Cardiac muscle cell (in vitro differentiated cells and primary cell): ENCODE results near the gene PIEZO2. TPM values are rescaled to one million over a fixed set of nuclear protein-coding genes. Genes with fewer than 3 reads are reported as not detected.

ENCODE experiments used
- DNase-seq, 2 donors: peaks; one replicate each; pipeline versions ENCODE4 v3.0.0 to v3.0.0-alpha.2; 2010 to 2017; ENCODE audit warnings: low read depth in 1 of 2, low spot score in 1 of 2
- H3K27ac ChIP-seq: fragments of 200-600 bp; sonication (generic); 2 replicates; pipeline ENCODE4 v1.5.1; 2016
- H3K27me3 ChIP-seq: fragments of 200-600 bp; sonication (generic); 2 replicates; pipeline ENCODE4 v1.6.0; 2016; ENCODE audit warnings: control low read depth
- H3K36me3 ChIP-seq: fragments of 200-600 bp; sonication (generic); 2 replicates; pipeline ENCODE4 v1.5.1; 2016; ENCODE audit warnings: control low read depth
- H3K4me1 ChIP-seq: fragments of 200-600 bp; sonication (generic); 2 replicates; pipeline ENCODE4 v1.8.1; 2017; ENCODE audit warnings: low read depth, mild to moderate bottlenecking, mixed run types
- H3K4me3 ChIP-seq: fragments of 200-600 bp; sonication (generic); 2 replicates; pipeline ENCODE4 v1.5.1; 2016; ENCODE audit warnings: mild to moderate bottlenecking
- H3K9me3 ChIP-seq: fragments of 200-600 bp; sonication (generic); 2 replicates; pipeline ENCODE4 v1.5.1; 2017; ENCODE audit warnings: low read depth, mild to moderate bottlenecking, control low read depth
- polyA plus RNA-seq: library from polyadenylated mRNA; unstranded; fragments of >200 nt; fragmentation: Nextera tagmentation; extraction: Ambion mirVana; gene quantifications from 2 replicates; pipeline ENCODE4 v1.2.1, GENCODE V29; 2016
- total RNA-seq: library from RNA; depleted of rRNA; stranded (reverse); fragments of >200 nt; gene quantifications from 2 replicates; pipeline ENCODE4 v1.2.3, GENCODE V29; 2016
- TF ChIP-seq, protein P1 (sequence below): IDR thresholded peaks from 2 replicates; pipeline ENCODE4 v1.5.1; 2012; ENCODE audit warnings: low read depth, mild to moderate bottlenecking, low read length

Gene PIEZO2
- total and polyA plus RNA-seq, 2 experiments from 2014 or later, result 0.04 to 0.69 TPM

DNA sequence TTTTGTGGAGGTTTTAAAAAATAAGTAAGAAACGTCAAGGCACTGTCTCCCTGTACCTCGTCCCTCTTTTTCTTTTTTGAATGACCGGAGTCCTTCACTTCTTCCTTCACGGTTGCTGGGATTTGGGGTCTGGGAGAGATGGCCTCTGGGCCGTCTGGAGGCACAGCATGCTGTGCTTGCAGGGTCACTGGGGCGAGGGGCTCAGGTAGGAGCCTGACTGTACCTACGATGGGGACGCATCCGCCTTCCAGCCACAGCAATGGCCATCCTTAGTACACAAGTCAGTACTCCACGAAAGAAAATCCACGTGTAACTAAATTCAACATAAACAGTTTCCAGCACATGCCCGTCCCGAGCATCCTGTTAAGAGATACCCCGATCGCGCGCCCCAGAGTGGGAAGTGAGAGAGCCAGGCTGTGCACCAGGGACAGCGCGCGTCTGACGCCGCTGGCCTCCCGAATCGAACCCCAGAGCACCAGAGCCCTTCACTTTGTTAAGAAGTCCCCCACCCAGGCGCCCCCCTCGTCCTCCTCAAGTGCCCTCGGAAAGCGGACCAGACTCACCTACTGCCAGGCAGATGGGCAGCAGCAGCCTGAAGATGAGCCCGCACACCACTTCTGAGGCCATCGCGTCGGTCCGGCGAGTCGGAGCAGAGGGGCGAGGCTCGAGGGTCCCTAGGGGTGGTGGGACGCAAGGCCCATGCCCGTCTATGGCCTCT is 1.2 kb downstream of the PIEZO2 start:
- Histone ChIP-seq H3K4me1 (no peaks in the 10 kb centered on the region), H3K27me3 (peaks cover 93% of the 10 kb centered on the region), H3K4me3 (peak overlapping the region; percentile 33), H3K27ac (no peak overlapping the region), H3K36me3 (no peaks in the 10 kb centered on the region), H3K9me3 (no peaks in the 10 kb centered on the region)
- TF ChIP-seq, protein P1, sequence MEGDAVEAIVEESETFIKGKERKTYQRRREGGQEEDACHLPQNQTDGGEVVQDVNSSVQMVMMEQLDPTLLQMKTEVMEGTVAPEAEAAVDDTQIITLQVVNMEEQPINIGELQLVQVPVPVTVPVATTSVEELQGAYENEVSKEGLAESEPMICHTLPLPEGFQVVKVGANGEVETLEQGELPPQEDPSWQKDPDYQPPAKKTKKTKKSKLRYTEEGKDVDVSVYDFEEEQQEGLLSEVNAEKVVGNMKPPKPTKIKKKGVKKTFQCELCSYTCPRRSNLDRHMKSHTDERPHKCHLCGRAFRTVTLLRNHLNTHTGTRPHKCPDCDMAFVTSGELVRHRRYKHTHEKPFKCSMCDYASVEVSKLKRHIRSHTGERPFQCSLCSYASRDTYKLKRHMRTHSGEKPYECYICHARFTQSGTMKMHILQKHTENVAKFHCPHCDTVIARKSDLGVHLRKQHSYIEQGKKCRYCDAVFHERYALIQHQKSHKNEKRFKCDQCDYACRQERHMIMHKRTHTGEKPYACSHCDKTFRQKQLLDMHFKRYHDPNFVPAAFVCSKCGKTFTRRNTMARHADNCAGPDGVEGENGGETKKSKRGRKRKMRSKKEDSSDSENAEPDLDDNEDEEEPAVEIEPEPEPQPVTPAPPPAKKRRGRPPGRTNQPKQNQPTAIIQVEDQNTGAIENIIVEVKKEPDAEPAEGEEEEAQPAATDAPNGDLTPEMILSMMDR, result no peak
- DNase-seq, result peak in 1 of 2 donors; percentile 46

DNA sequence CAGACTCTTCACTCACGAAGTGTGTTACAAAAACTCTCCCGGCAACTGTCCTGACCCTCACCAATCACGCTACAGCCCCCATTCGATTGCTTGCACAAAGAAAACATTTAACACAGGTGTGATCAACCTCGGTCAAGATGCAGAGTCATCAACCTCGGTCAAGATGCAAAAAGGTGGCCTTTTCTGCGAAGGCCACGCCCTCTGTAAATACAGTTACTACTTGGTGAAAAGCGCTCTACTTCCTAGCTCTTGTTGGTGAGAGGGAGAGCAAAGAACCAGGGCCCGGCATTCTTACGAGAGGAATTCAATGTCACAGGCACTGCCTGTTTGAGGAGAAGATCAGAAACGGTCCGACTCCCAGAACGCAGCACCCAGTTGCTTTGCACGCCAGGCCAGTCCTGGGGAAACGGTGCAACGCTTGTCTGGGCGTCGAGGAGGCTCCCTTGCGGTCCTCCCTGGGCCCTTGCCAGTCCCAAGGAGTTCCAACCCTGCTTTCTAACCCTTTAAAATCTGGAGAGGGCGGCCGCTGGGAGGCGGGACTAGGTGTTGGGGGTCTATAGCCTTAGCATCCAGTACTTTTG is 1.9 kb downstream of the PIEZO2 start:
- H3K27me3 ChIP-seq, result peaks cover 88% of the 10 kb centered on the region
- H3K36me3 ChIP-seq, result no peaks in the 10 kb centered on the region

DNA sequence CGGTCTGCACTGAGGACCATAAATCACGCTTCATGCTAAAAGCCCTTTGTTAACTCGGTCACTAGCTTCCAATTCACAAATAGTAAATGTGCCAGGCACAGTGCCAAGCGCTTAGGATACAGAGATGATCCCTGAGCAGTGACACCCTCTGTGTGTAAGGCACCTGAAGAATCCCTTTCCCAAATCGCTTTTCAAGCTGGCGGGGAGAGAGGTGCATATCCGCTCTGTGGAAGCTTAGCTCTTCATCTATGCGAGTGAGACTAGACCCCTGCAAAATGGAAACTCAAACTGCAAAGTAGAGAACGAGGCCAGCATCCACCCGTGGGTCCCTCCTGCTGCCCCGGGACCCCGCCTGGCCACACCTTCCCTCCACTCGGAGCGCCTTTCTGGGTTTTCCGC is 2.4 kb downstream of the PIEZO2 start:
- Histone ChIP-seq H3K27ac (no peak overlapping the region), H3K9me3 (no peaks in the 10 kb centered on the region), H3K4me1 (no peaks in the 10 kb centered on the region), H3K36me3 (no peaks in the 10 kb centered on the region), H3K4me3 (no peak overlapping the region), H3K27me3 (peaks cover 84% of the 10 kb centered on the region)
- TF ChIP-seq, protein P1, result no peak
- DNase-seq, result no peak

More for the DNA sequence above, 1.9 kb downstream of the PIEZO2 start:
- Histone ChIP-seq H3K27ac (no peak overlapping the region), H3K9me3 (no peaks in the 10 kb centered on the region), H3K4me3 (no peak overlapping the region), H3K4me1 (no peaks in the 10 kb centered on the region)
- DNase-seq, result peak in 1 of 2 donors; percentile 51
- TF ChIP-seq, protein P1, result no peak

DNA sequence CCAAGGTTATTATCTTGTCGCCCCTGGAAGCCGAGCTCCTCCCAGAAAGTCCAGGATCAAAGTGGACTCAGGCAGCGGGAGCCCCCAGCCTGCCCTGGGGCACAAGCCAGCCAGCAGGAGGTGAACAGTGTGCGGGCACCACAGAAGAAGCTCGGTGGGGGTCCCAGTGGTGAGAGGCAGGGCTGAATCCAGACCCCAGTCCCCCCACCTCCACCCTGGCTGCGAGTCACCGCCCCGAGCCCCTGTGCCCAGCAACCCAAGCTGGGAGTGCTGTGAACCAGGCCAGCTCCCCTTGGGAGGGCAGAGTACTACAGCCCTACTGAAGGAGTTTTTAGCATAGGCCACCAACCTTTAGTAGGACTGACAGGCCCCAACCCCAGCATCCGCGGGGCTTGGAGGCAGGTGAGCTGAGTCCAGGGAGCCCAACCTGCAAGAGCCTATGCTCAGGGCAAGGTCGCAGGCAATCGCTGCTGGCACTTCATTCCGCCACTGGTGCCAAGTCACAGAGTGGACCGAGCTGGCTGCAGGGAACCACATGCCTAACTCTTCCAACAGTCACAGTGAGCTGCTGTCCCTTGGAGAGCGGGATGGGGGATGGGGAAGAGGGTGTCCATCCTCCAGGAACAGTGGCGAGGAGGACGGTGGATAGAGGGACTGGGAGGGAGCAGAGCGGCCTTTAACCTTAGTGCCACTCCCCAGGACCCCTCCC is 3.0 kb downstream of the PIEZO2 start:
- no peak for DNase-seq

DNA sequence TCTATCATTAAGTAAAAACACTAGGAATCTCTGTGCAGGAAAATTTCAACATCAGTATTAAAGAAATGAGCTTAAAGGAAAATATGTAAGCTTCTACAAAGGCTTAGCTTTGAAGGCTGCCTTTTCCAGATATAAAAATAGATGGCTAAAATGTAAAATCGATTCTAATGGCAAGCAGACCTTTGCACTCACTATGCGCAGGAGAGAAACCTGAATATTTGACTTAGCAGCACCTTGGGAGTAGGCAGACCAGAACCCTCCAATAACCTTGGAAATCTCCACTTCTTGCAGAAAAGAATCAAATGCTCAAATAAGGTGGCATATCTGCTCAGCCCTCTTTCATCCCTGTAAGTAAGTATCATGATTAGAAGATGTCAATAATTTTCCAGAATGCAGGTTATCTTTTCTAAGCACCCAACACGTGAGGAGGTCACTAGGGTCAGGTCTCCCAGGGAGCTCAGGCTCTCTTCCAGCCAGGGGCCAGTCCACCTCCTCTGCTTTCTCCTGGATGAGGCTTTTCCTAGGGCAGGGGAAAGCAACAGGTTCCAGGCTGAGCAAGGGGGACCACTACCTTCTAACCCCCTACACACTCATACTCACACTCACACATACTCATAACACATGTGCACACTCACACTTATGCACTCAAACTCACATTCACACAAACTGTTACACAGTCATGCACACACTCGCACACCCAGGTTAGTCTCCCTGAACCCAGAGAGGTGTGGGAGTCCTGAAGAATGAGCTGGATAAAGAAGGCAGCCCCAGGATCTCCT is 3.8 kb downstream of the PIEZO2 start:
- Histone ChIP-seq H3K9me3 (no peaks in the 10 kb centered on the region), H3K27ac (no peak overlapping the region), H3K36me3 (no peaks in the 10 kb centered on the region), H3K4me1 (no peaks in the 10 kb centered on the region), H3K27me3 (peaks cover 71% of the 10 kb centered on the region), H3K4me3 (no peak overlapping the region)
- TF ChIP-seq, protein P1, result no peak
- no peak for DNase-seq

More for the DNA sequence above, 3.0 kb downstream of the PIEZO2 start:
- H3K27me3 ChIP-seq, result peaks cover 79% of the 10 kb centered on the region
- H3K4me1 ChIP-seq, result no peaks in the 10 kb centered on the region
- TF ChIP-seq, protein P1, result no peak
- H3K4me3 ChIP-seq, result no peak overlapping the region
- H3K9me3 ChIP-seq, result no peaks in the 10 kb centered on the region
- no peak overlapping the region for H3K27ac ChIP-seq
- H3K36me3 ChIP-seq, result no peaks in the 10 kb centered on the region
